Ovary (tissue), 3 donors: ENCODE measurements around the gene SPINT2.

Experiments used
- CTCF ChIP-seq, 3 donors: fragments of 450-650 bp in 2 of 3; fragments of 200-600 bp in 1 of 3; IDR thresholded peaks; one replicate each; pipeline versions ENCODE4 v1.5.1 to v1.8.0; 2016 to 2022; ENCODE audit warnings: antibody characterized with exemption in 3 of 3, mild to moderate bottlenecking in 1 of 3
- EP300 ChIP-seq: sonication (generic); formaldehyde crosslinking; IDR thresholded peaks from one replicate; pipeline ENCODE4 v1.6.1; 2017; ENCODE audit warnings: antibody characterized with exemption
- POLR2A ChIP-seq: fragments of 450-650 bp; IDR thresholded peaks from one replicate; pipeline ENCODE4 v1.6.1; 2017; ENCODE audit warnings: antibody characterized with exemption, mild to moderate bottlenecking, moderate library complexity
- donor health status: DM: no; HTN: no; CAD: no.

- no peak for TF ChIP-seq CTCF (IDR thresholded peaks at IDR 0.05)
- TF ChIP-seq POLR2A: no peak
- no peak for TF ChIP-seq EP300
Measured at GRCh38 chr19:38219221-38219620, 45.2 kb upstream of the SPINT2 start.
